RPMI7951 (cell line): Measurements from ENCODE around the gene NDUFS6. TPM values are rescaled to one million over a fixed set of nuclear protein-coding genes. Genes with fewer than 3 reads are reported as not detected.

Experiments used
- DNase-seq: peaks from one replicate; pipeline ENCODE4 v3.0.0-alpha.2; 2012; ENCODE audit warnings: low read depth
- total RNA-seq: library from RNA; depleted of rRNA; stranded (reverse); fragments of >200 nt; shearing (Covaris generic); gene quantifications from 2 replicates; pipeline ENCODE4 v1.2.3, GENCODE V29; 2014; rRNA removed

The NDUFS6 gene
- total RNA-seq, 1 experiment from 2014 or later: 38.3 TPM

GRCh38 chr5:1850324-1851154 lies 49.3 kb downstream of the NDUFS6 start:
- no peak for DNase-seq

GRCh38 chr5:1851290-1851934 lies 50.2 kb downstream of the NDUFS6 start:
- DNase-seq: no peak

GRCh38 chr5:1852324-1852947 lies 51.2 kb downstream of the NDUFS6 start:
- no peak for DNase-seq

GRCh38 chr5:1853531-1853930 lies 52.3 kb downstream of the NDUFS6 start:
- no peak for DNase-seq

- DNase-seq: no peak
These were observed 53.9 kb downstream of the NDUFS6 start for GRCh38 chr5:1855075-1855474.

- DNase-seq: no peak
These were observed 54.4 kb downstream of the NDUFS6 start for GRCh38 chr5:1855596-1855995.

GRCh38 chr5:1856596-1857255 lies 55.5 kb downstream of the NDUFS6 start:
- DNase-seq: no peak

GRCh38 chr5:1857256-1857600 lies 56.0 kb downstream of the NDUFS6 start:
- DNase-seq: no peak

GRCh38 chr5:1858436-1858835 lies 57.2 kb downstream of the NDUFS6 start:
- no peak for DNase-seq

- DNase-seq: no peak
These were observed 57.9 kb downstream of the NDUFS6 start for GRCh38 chr5:1859099-1859498.

- no peak for DNase-seq
These were observed 58.9 kb downstream of the NDUFS6 start for GRCh38 chr5:1860021-1860610.

- no peak for DNase-seq
These were observed 59.7 kb downstream of the NDUFS6 start for GRCh38 chr5:1860949-1861348.

GRCh38 chr5:1864896-1865440 lies 63.8 kb downstream of the NDUFS6 start:
- DNase-seq: no peak

- DNase-seq: no peak
These were observed 64.3 kb downstream of the NDUFS6 start for GRCh38 chr5:1865486-1865885.

Other genes with a start within 250 kb of the NDUFS6 start
- gene MRPL36, start 1.6 kb upstream of the NDUFS6 start, total RNA-seq: 81.1 TPM in 2 replicates
- not detected in 2 replicates for gene IRX4, start 81.5 kb downstream of the NDUFS6 start, total RNA-seq